Measurements from ENCODE around the gene GPATCH2L. TPM values are rescaled to one million over a fixed set of nuclear protein-coding genes. Genes with fewer than 3 reads are reported as not detected.

GPATCH2L gene
- total RNA-seq: 73.9 TPM

GRCh38 chr14:76151398-76152332 is at the start of gene GPATCH2L:
TSS of gene GPATCH2L (plus strand) at chr14:76151922. CDS start at chr14:76154364, 2,442 bp downstream.

Other genes starting within 250 kb of the GPATCH2L start
- gene TGFB3, start 169.9 kb upstream of the GPATCH2L start, total RNA-seq: 16.5 TPM
- 56.7 TPM for gene IFT43, start 166.2 kb upstream of the GPATCH2L start, total RNA-seq
- gene ESRRB, start 224.2 kb downstream of the GPATCH2L start, total RNA-seq: 8.7 TPM